Osteocyte (in vitro differentiated cells): ENCODE measurements around the gene GPSM1. TPM values are rescaled to one million over a fixed set of nuclear protein-coding genes. Genes with fewer than 3 reads are reported as not detected.

Source experiments
- DNase-seq: peaks from one replicate; pipeline ENCODE4 v3.0.0; 2021; ENCODE audit warnings: mixed read lengths; ENCODE audit not compliant: unreplicated experiment; ENCODE audit errors: extremely low spot score
- H3K27ac Mint-ChIP-seq: one replicate; pipeline ENCODE4 v1.8.0; 2021; ENCODE audit warnings: mild to moderate bottlenecking, mixed read lengths; ENCODE audit not compliant: unreplicated experiment
- H3K27me3 Mint-ChIP-seq: one replicate; pipeline ENCODE4 v1.8.0; 2021; ENCODE audit warnings: mixed read lengths; ENCODE audit not compliant: unreplicated experiment
- H3K36me3 Mint-ChIP-seq: one replicate; pipeline ENCODE4 v1.8.0; 2021; ENCODE audit warnings: mixed read lengths; ENCODE audit not compliant: unreplicated experiment
- H3K4me1 Mint-ChIP-seq: one replicate; pipeline ENCODE4 v1.8.0; 2021; ENCODE audit warnings: mixed read lengths; ENCODE audit not compliant: unreplicated experiment
- H3K4me3 Mint-ChIP-seq: one replicate; pipeline ENCODE4 v1.8.0; 2021; ENCODE audit warnings: mild to moderate bottlenecking, moderate library complexity, mixed read lengths; ENCODE audit not compliant: unreplicated experiment
- H3K9me3 Mint-ChIP-seq: one replicate; pipeline ENCODE4 v1.8.0; 2021; ENCODE audit warnings: mixed read lengths; ENCODE audit not compliant: unreplicated experiment
- total RNA-seq: library from RNA; stranded (reverse); gene quantifications from 2 replicates; pipeline ENCODE4 v1.2.1, GENCODE V29; 2021
- TF ChIP-seq, protein P1 (sequence below): fragments of 200-600 bp; sonication (generic); IDR thresholded peaks from 2 replicates; pipeline ENCODE4 v1.5.0; 2021; ENCODE audit warnings: antibody characterized with exemption, mild to moderate bottlenecking, moderate library complexity

GPSM1 gene
- total RNA-seq, 1 donor from 2014 or later, result 37.1 TPM

DNA sequence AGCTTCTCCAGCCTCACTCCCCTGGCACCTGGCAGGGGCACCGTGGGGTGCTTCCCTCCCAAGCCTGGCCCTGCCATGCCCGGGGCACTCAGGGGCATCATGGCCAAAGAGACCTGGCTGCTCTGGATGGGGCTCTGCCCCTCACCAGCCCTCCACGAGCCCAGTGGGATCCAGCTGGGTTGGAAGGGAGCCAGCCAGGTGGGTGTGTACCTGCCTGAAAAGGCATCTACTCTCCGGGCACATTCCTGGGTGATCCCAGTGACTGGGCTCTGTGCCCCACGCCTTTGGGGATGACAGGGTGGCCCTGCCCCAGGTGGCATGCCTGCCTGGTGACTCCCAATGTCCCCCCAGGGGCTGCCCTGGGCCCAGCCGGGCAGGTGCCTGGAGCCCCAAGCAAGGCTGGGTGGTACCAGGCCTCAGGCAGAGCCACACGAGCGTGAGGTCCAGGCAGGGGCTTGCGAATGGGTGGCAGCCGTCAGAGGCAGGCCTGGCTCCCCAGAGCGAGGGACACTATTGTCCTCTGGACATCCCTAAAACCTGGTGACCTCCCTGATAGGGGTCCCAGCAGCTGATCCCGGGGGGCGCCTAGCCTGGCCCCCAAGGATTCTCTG, 777 bp downstream of the GPSM1 start:
- Mint-ChIP-seq H3K4me1 (peaks cover 41% of the 10 kb centered on the region), H3K9me3 (no peaks in the 10 kb centered on the region), H3K27ac (peak overlapping the region; percentile 85), H3K4me3 (peak overlapping the region; percentile 78), H3K27me3 (peaks cover 8% of the 10 kb centered on the region), H3K36me3 (no peaks in the 10 kb centered on the region)
- TF ChIP-seq, protein P1, sequence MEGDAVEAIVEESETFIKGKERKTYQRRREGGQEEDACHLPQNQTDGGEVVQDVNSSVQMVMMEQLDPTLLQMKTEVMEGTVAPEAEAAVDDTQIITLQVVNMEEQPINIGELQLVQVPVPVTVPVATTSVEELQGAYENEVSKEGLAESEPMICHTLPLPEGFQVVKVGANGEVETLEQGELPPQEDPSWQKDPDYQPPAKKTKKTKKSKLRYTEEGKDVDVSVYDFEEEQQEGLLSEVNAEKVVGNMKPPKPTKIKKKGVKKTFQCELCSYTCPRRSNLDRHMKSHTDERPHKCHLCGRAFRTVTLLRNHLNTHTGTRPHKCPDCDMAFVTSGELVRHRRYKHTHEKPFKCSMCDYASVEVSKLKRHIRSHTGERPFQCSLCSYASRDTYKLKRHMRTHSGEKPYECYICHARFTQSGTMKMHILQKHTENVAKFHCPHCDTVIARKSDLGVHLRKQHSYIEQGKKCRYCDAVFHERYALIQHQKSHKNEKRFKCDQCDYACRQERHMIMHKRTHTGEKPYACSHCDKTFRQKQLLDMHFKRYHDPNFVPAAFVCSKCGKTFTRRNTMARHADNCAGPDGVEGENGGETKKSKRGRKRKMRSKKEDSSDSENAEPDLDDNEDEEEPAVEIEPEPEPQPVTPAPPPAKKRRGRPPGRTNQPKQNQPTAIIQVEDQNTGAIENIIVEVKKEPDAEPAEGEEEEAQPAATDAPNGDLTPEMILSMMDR, result no peak
- no peak for DNase-seq

DNA sequence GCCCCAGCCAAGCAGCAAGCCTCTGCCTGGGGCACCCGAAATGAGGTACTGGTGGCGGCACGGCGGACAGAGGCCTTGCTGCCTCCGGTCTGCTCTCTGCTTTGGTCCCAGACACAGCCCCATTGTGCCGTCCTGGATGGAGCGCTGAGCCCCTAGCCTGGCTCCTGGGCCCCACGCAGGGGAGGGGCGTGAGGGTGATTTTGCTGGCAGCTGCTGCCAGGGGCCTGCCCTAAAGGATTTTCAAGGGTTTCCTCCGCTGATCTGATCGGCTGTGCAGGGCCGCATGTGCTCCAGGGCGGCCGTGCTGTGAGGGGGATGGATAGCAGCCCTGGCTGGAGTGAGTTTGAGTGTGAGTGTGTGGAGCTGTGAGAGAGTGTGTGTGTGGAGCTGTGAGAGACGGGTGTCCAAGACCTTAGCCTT, 1.3 kb downstream of the GPSM1 start:
- Mint-ChIP-seq H3K36me3 (no peaks in the 10 kb centered on the region), H3K27me3 (peaks cover 2% of the 10 kb centered on the region), H3K4me1 (peaks cover 38% of the 10 kb centered on the region), H3K4me3 (peak overlapping the region; percentile 78), H3K9me3 (no peaks in the 10 kb centered on the region), H3K27ac (peak overlapping the region; percentile 85)
- DNase-seq, result no peak
- TF ChIP-seq, protein P1, result no peak

GRCh38 chr9:136329211-136329627, 1.9 kb downstream of the GPSM1 start:
- DNase-seq, result no peak
- Mint-ChIP-seq H3K4me1 (peaks cover 36% of the 10 kb centered on the region), H3K36me3 (no peaks in the 10 kb centered on the region)

GRCh38 chr9:136329636-136330405, 2.5 kb downstream of the GPSM1 start:
- Mint-ChIP-seq H3K27ac (no peak overlapping the region), H3K9me3 (no peaks in the 10 kb centered on the region), H3K36me3 (no peaks in the 10 kb centered on the region), H3K4me1 (peaks cover 35% of the 10 kb centered on the region), H3K27me3 (no peaks in the 10 kb centered on the region), H3K4me3 (no peak overlapping the region)
- DNase-seq, result no peak
- TF ChIP-seq, protein P1, result no peak

More at GRCh38 chr9:136329211-136329627, 1.9 kb downstream of the GPSM1 start:
- peak overlapping the region; percentile 78 for H3K4me3 Mint-ChIP-seq
- no peaks in the 10 kb centered on the region for H3K27me3 Mint-ChIP-seq
- no peak overlapping the region for H3K27ac Mint-ChIP-seq
- TF ChIP-seq, protein P1, result no peak
- H3K9me3 Mint-ChIP-seq, result no peaks in the 10 kb centered on the region

GRCh38 chr9:136330406-136330990, 3.2 kb downstream of the GPSM1 start:
- Mint-ChIP-seq H3K27ac (no peak overlapping the region), H3K27me3 (no peaks in the 10 kb centered on the region), H3K4me1 (peaks cover 31% of the 10 kb centered on the region), H3K36me3 (no peaks in the 10 kb centered on the region), H3K9me3 (no peaks in the 10 kb centered on the region), H3K4me3 (no peak overlapping the region)
- TF ChIP-seq, protein P1, result no peak
- DNase-seq, result no peak
